SK-N-SH (cell line): ENCODE results near the gene CACNA1D. TPM values are rescaled to one million over a fixed set of nuclear protein-coding genes. Genes with fewer than 3 reads are reported as not detected.
A peak's percentile ranks its signal among the peaks of the same experiment; 100 is the strongest.

Experiments
- CTCF ChIA-PET: fragments of 300-600, 350-600 bp; formaldehyde crosslinking; extraction: SDS; loops from one replicate; lab custom pipeline; 2021; lab: Yijun Ruan, JAX
- POLR2A ChIA-PET: fragments of 350-600 bp; sonication (Branson Sonifier 250); formaldehyde crosslinking; extraction: SDS; loops from one replicate; lab custom pipeline; 2020; ENCODE audit warnings: antibody characterized with exemption, inconsistent platforms; lab: Yijun Ruan, JAX
- DNase-seq: peaks from one replicate; pipeline ENCODE4 v3.0.0; 2012
- H2AFZ ChIP-seq: fragments of 200-600 bp; sonication (generic); 2 replicates; pipeline ENCODE4 v1.8.1; 2016; ENCODE audit warnings: antibody characterized with exemption, mild to moderate bottlenecking, low read depth
- H3F3A ChIP-seq: fragments of 200-600 bp; sonication (generic); replicated peaks from 2 replicates; pipeline ENCODE3; 2016; ENCODE audit warnings: antibody characterized with exemption, mild to moderate bottlenecking; ENCODE audit not compliant: insufficient read depth
- H3K27ac ChIP-seq, 2 experiments: fragments of 200-500 bp in 1 of 2; fragments of 200-600 bp in 1 of 2; sonication (Bioruptor generic) in 1 of 2; sonication (generic), shearing (Covaris generic) in 1 of 2; 2 replicates each; pipeline versions ENCODE4 v1.5.1 to v1.6.1; 2014 to 2016; ENCODE audit warnings: low read depth in 2 of 2, inconsistent platforms in 1 of 2, low read length in 1 of 2, mild to moderate bottlenecking in 1 of 2, mixed read lengths in 1 of 2
- H3K27me3 ChIP-seq: fragments of 200-600 bp; sonication (generic), shearing (Covaris generic); 2 replicates; pipeline ENCODE4 v1.6.1; 2016; ENCODE audit warnings: mixed run types; ENCODE audit not compliant: insufficient read depth
- H3K36me3 ChIP-seq, 2 experiments: fragments of 200-500 bp in 1 of 2; fragments of 200-600 bp in 1 of 2; sonication (Bioruptor generic) in 1 of 2; sonication (generic) in 1 of 2; replicated peaks in 1 of 2; 2 replicates each; pipeline versions ENCODE3 to v1.5.1; 2014 to 2016; ENCODE audit warnings: low read length in 1 of 2, mild to moderate bottlenecking in 1 of 2; ENCODE audit not compliant: insufficient read depth in 2 of 2, control insufficient read depth in 1 of 2
- H3K4me1 ChIP-seq, 2 experiments: fragments of 200-500 bp in 1 of 2; fragments of 200-600 bp in 1 of 2; sonication (Bioruptor generic) in 1 of 2; sonication (generic), shearing (Covaris generic) in 1 of 2; 2 replicates each; pipeline versions ENCODE4 v1.5.1 to v1.6.1; 2014 to 2016; ENCODE audit warnings: low read depth in 1 of 2, low read length in 1 of 2, mixed run types in 1 of 2; ENCODE audit not compliant: insufficient read depth in 2 of 2, control insufficient read depth in 1 of 2
- H3K4me2 ChIP-seq: fragments of 200-600 bp; sonication (generic), shearing (Covaris generic); 2 replicates; pipeline ENCODE4 v1.6.1; 2017; ENCODE audit warnings: mixed run types
- H3K4me3 ChIP-seq, 2 experiments: fragments of 200-500 bp in 1 of 2; fragments of 200-600 bp in 1 of 2; sonication (Bioruptor generic) in 1 of 2; sonication (generic), shearing (Covaris generic) in 1 of 2; 2 replicates each; pipeline versions ENCODE4 v1.5.1 to v1.8.1; 2014 to 2016; ENCODE audit warnings: low read depth in 2 of 2, inconsistent platforms in 1 of 2, low read length in 1 of 2, mild to moderate bottlenecking in 1 of 2, mixed read lengths in 1 of 2, moderate library complexity in 1 of 2
- H3K79me2 ChIP-seq: fragments of 200-600 bp; sonication (generic); 2 replicates; pipeline ENCODE4 v1.8.1; 2017; ENCODE audit warnings: mild to moderate bottlenecking; ENCODE audit not compliant: insufficient read depth
- H3K9ac ChIP-seq: fragments of 200-600 bp; sonication (generic); 2 replicates; pipeline ENCODE4 v1.6.1; 2017; ENCODE audit warnings: mixed run types
- H3K9me2 ChIP-seq: fragments of 200-600 bp; sonication (generic); 2 replicates; pipeline ENCODE4 v1.6.1; 2017; ENCODE audit warnings: mixed run types
- H3K9me3 ChIP-seq: fragments of 200-600 bp; sonication (generic); 2 replicates; pipeline ENCODE4 v1.6.1; 2017; ENCODE audit warnings: mixed run types, mild to moderate bottlenecking, moderate library complexity
- H4K20me1 ChIP-seq: fragments of 200-600 bp; sonication (generic); 2 replicates; pipeline ENCODE4 v1.6.1; 2017; ENCODE audit warnings: mild to moderate bottlenecking, mixed run types; ENCODE audit not compliant: insufficient read depth
- CHD2 ChIP-seq: fragments of 150-350 bp; IDR thresholded peaks from 2 replicates; pipeline ENCODE4 v1.6.1; 2018; ENCODE audit warnings: low read length; ENCODE audit not compliant: partially characterized antibody
- CTCF ChIP-seq: fragments of 200-600 bp; sonication (generic); IDR thresholded peaks from 2 replicates; pipeline ENCODE4 v1.6.1; 2017; ENCODE audit warnings: antibody characterized with exemption, mild to moderate bottlenecking, moderate library complexity
- ELF1 ChIP-seq: IDR thresholded peaks from 2 replicates; pipeline ENCODE4 v1.4.0; 2012
- EP300 ChIP-seq, 2 experiments: IDR thresholded peaks; 2 replicates each; pipeline versions ENCODE4 v1.4.0 to v1.6.1; 2012; ENCODE audit warnings: borderline replicate concordance in 1 of 2, low read depth in 1 of 2, low read length in 1 of 2
- EZH2phosphoT487 ChIP-seq: fragments of 200-600 bp; sonication (generic); IDR thresholded peaks from 2 replicates; pipeline ENCODE4 v1.6.1; 2017; ENCODE audit warnings: low read depth, mixed run types, mild to moderate bottlenecking, antibody characterized with exemption, moderate library complexity, borderline replicate concordance
- FOSL2 ChIP-seq: IDR thresholded peaks from 2 replicates; pipeline ENCODE4 v1.4.0; 2012; ENCODE audit warnings: low read depth, mild to moderate bottlenecking, moderate library complexity, borderline replicate concordance
- FOXJ3 ChIP-seq: sonication (generic); formaldehyde crosslinking; IDR thresholded peaks from 2 replicates; pipeline ENCODE4 v1.5.1; 2020; ENCODE audit warnings: mild to moderate bottlenecking, missing genetic modification reagents
- FOXM1 ChIP-seq: IDR thresholded peaks from 2 replicates; pipeline ENCODE4 v1.4.0; 2012; ENCODE audit warnings: low read depth, mild to moderate bottlenecking
- GABPA ChIP-seq: IDR thresholded peaks from 2 replicates; pipeline ENCODE4 v1.4.0; 2012; ENCODE audit warnings: low read depth, mild to moderate bottlenecking
- IRF3 ChIP-seq: fragments of 150-350 bp; IDR thresholded peaks from 2 replicates; pipeline ENCODE4 v1.6.1; 2016; ENCODE audit warnings: mild to moderate bottlenecking, low read depth, low read length
- MAX ChIP-seq: IDR thresholded peaks from 2 replicates; pipeline ENCODE4 v1.4.0; 2012; ENCODE audit warnings: low read depth
- MEF2A ChIP-seq: IDR thresholded peaks from 2 replicates; pipeline ENCODE4 v1.4.0; 2012; ENCODE audit warnings: low read depth, borderline replicate concordance
- MXI1 ChIP-seq: IDR thresholded peaks from 2 replicates; pipeline ENCODE4 v1.6.1; 2012; ENCODE audit warnings: mild to moderate bottlenecking, low read depth, low read length, improper control_type of control experiment
- NRF1 ChIP-seq: IDR thresholded peaks from 2 replicates; pipeline ENCODE4 v1.6.1; 2012; ENCODE audit warnings: low read depth, mild to moderate bottlenecking, low read length
- PBX3 ChIP-seq: IDR thresholded peaks from 2 replicates; pipeline ENCODE4; 2012
- POLR2AphosphoS5 ChIP-seq: IDR thresholded peaks from 2 replicates; pipeline ENCODE4 v1.6.1; 2012; ENCODE audit warnings: low read depth, low read length
- RAD21 ChIP-seq: IDR thresholded peaks from 2 replicates; pipeline ENCODE4 v1.6.1; 2012; ENCODE audit warnings: mild to moderate bottlenecking, low read length
- RCOR1 ChIP-seq: fragments of 150-350 bp; IDR thresholded peaks from 2 replicates; pipeline ENCODE4 v1.6.1; 2017; ENCODE audit warnings: antibody characterized with exemption, low read length
- REST ChIP-seq: IDR thresholded peaks from 2 replicates; pipeline ENCODE4 v1.6.1; 2012; ENCODE audit warnings: mild to moderate bottlenecking, low read depth, low read length, moderate library complexity
- RXRA ChIP-seq: IDR thresholded peaks from 2 replicates; pipeline ENCODE4 v1.4.0; 2012; ENCODE audit warnings: low read depth, mild to moderate bottlenecking, borderline replicate concordance
- TAF1 ChIP-seq: IDR thresholded peaks from 2 replicates; pipeline ENCODE4 v1.6.1; 2012; ENCODE audit warnings: low read depth, mild to moderate bottlenecking, low read length, moderate library complexity, borderline replicate concordance
- TEAD4 ChIP-seq: IDR thresholded peaks from 2 replicates; pipeline ENCODE4 v1.4.0; 2012; ENCODE audit warnings: mild to moderate bottlenecking, borderline replicate concordance; ENCODE audit not compliant: insufficient read depth
- YY1 ChIP-seq: IDR thresholded peaks from 2 replicates; pipeline ENCODE4 v1.4.0; 2012; ENCODE audit warnings: low read depth, mild to moderate bottlenecking
- WGBS: methylation state at CpG from one replicate; pipeline ENCODE4 v1.1.6; 2017; ENCODE audit warnings: low lambda C conversion rate; 5-methylcytosine and 5-hydroxymethylcytosine counted together
- polyA plus RNA-seq, 3 experiments: library from polyadenylated mRNA; depleted of rRNA; stranded (reverse); fragments of >200 nt; gene quantifications; 2 replicates each; pipeline ENCODE4 v1.2.3, GENCODE V29; 2012

The CACNA1D gene
- polyA plus RNA-seq, 1 of the 3 experiments (the other 2 are of a cell fraction): 0.12 TPM

- TF ChIP-seq MAX (no peak), PBX3 (no peak), NRF1 (no peak), CHD2 (no peak), CTCF (no peak), EZH2phosphoT487 (no peak)
Measured at GRCh38 chr3:53533472-53533871, 39.1 kb downstream of the CACNA1D start (continued).

- no peaks in the 10 kb centered on the region for H3K27me3 ChIP-seq
- ChIA-PET POLR2A (interaction anchor here (1.4 kb wide), 1 partner anchor 40 kb away, joined by 6 read pairs; the partner anchor contains the start of gene CACNA1D), CTCF (interaction anchor here (0.6 to 5.7 kb wide), 6 partner anchors 10 to 187 kb away, joined by 3 to 25 read pairs (median 4); partner anchors contain the start of gene DCP1A)
- no peak overlapping the region for H3K4me3 ChIP-seq
- no peaks in the 10 kb centered on the region for H3K36me3 ChIP-seq
- no peaks in the 10 kb centered on the region for H3F3A ChIP-seq
- peak overlapping the region in 1 of 2 experiments; percentile 90; a peak in 2 of 4 replicates for H3K27ac ChIP-seq
- H4K20me1 ChIP-seq: no peaks in the 10 kb centered on the region
- WGBS: 50% methylated on average over 9 of the region's 9 CpGs
- no peaks in the 10 kb centered on the region for H3K79me2 ChIP-seq
- H3K9me3 ChIP-seq: no peaks in the 10 kb centered on the region
- peak; percentile 68 for DNase-seq
- H3K9me2 ChIP-seq: no peaks in the 10 kb centered on the region
- H2AFZ ChIP-seq: no peak overlapping the region
- no peak overlapping the region for H3K9ac ChIP-seq
- peaks cover 0 to 43% of the 10 kb centered on the region in 2 experiments; a peak in 2 of 4 replicates for H3K4me1 ChIP-seq
- no peak overlapping the region for H3K4me2 ChIP-seq
- peak; percentile 17 for TF ChIP-seq CHD2
- TF ChIP-seq FOXM1: no peak
- peak; percentile 35; the same call in 1 of the 2 replicates for TF ChIP-seq MXI1
- TF ChIP-seq ELF1: no peak
- no peak for TF ChIP-seq IRF3
- TF ChIP-seq TAF1: no peak
- TF ChIP-seq PBX3: no peak
- TF ChIP-seq RCOR1: peak; percentile 68; the same call in 1 of the 2 replicates
- TF ChIP-seq GABPA: no peak
- TF ChIP-seq FOXJ3: no peak
- TF ChIP-seq RXRA: no peak
- peak in 1 of 2 experiments; percentile 82; a peak in 2 of 4 replicates for TF ChIP-seq EP300 (IDR thresholded peaks at IDR 0.05; ENCODE audit: borderline replicate concordance in 1 of 2, low read depth in 1 of 2, low read length in 1 of 2)
- no peak for TF ChIP-seq REST
- no peak for TF ChIP-seq YY1
- no peak for TF ChIP-seq POLR2AphosphoS5
- TF ChIP-seq TEAD4: no peak
- TF ChIP-seq FOSL2: no peak
- TF ChIP-seq MEF2A: no peak
- peak; percentile 16; the same call in 1 of the 2 replicates for TF ChIP-seq RAD21
Measured at GRCh38 chr3:53534216-53534615, 39.8 kb downstream of the CACNA1D start.
